Epithelial cell of proximal tubule (primary cell): ENCODE data around the gene C17orf67. TPM values are rescaled to one million over a fixed set of nuclear protein-coding genes. Genes with fewer than 3 reads are reported as not detected.

Experiments
- DNase-seq: peaks from one replicate; pipeline ENCODE4 v3.0.0-alpha.2; 2011; ENCODE audit warnings: low read depth
- H3K4me3 ChIP-seq: 2 replicates; pipeline ENCODE4 v1.5.1; 2011; ENCODE audit warnings: low read depth, mild to moderate bottlenecking, low read length
- CTCF ChIP-seq: conservative IDR thresholded peaks from 2 replicates; pipeline ENCODE4 v1.5.1; 2012; ENCODE audit warnings: low read depth, mild to moderate bottlenecking, low read length
- total RNA-seq: library from RNA; depleted of rRNA; stranded (reverse); fragments of >200 nt; gene quantifications from 2 replicates; pipeline ENCODE4 v1.2.3, GENCODE V29; 2015

C17orf67 gene
- total RNA-seq, 1 donor from 2014 or later, result 0.17 TPM

DNA sequence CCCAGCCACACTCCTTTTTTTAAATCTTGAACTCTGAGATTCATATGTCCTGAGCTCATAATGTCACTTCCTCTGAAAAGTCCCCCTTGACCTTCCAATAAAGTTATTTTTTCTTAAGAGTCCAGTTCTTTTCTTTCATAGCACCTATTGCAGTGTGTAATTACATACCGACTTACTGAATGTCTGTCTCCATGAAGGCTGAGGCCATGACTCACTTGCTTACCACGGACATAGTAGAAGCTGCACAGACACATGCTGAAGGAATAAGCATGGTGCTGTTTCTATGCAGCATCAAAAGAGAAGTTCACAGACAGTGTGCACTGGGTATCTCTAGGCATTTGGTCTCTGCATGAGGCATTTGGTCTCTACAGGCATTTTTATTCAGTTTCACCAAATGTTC lies 77.2 kb downstream of the C17orf67 start:
- H3K4me3 ChIP-seq, result no peak overlapping the region
- peak; percentile 50 for DNase-seq
- TF ChIP-seq CTCF, result no peak

DNA sequence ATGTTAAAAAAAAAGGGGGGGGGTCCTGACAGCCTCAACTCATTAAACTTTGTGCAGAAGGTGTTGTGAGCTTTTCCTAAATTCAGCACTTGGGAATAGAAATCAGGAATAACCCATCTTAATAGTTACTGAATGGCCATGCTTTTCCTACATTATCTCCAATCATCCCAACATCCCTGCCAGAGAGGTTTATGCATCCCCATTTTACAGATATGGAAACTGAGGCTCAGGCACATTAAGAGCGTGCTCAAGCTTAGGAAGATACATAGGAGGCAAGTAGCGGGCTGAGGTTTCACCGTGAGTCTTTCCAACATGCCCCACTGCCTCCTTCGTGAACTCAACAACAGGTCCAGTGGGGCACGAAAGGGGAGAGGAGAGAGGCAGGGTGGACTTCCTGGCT lies 78.4 kb downstream of the C17orf67 start:
- no peak overlapping the region for H3K4me3 ChIP-seq
- TF ChIP-seq CTCF, result no peak
- DNase-seq, result no peak

GRCh38 chr17:56754523-56755208 lies 79.1 kb downstream of the C17orf67 start:
- H3K4me3 ChIP-seq, result no peak overlapping the region
- TF ChIP-seq CTCF, result no peak
- DNase-seq, result no peak

- no peak for TF ChIP-seq CTCF
- H3K4me3 ChIP-seq, result no peak overlapping the region
- DNase-seq, result no peak
Observed at GRCh38 chr17:56752263-56752836, 81.4 kb downstream of the C17orf67 start.

GRCh38 chr17:56751145-56751738 lies 82.5 kb downstream of the C17orf67 start:
- no peak for DNase-seq
- H3K4me3 ChIP-seq, result no peak overlapping the region
- TF ChIP-seq CTCF, result peak; percentile 9

GRCh38 chr17:56744721-56745120 lies 89.0 kb downstream of the C17orf67 start:
- DNase-seq, result no peak
- no peak overlapping the region for H3K4me3 ChIP-seq
- TF ChIP-seq CTCF, result no peak
